Stimulated activated CD4-positive, alpha-beta T cell treated with anti-CD3 and anti-CD28 coated beads, Interleukin-2, amount 100 ng/mL, for 48 hours (primary cell): ENCODE results near the gene KIF14.
"Not testable (repeated sequence)": the region's sequence is repeated elsewhere in the genome, so short reads cannot be mapped to it uniquely, and the experiment has no call there.

ENCODE experiments used
- DNase-seq, 2 donors: peaks; one replicate each; pipeline ENCODE4 v3.0.0-alpha.2; 2020

Gene KIF14

GRCh38 chr1:200634261-200635122 lies 13.9 kb upstream of the KIF14 start:
- DNase-seq = no peak

GRCh38 chr1:200631375-200631774 lies 10.8 kb upstream of the KIF14 start:
- DNase-seq = no peak

GRCh38 chr1:200630515-200630899 lies 10.0 kb upstream of the KIF14 start:
- not testable (repeated sequence) for DNase-seq

GRCh38 chr1:200629876-200630514 lies 9.4 kb upstream of the KIF14 start:
- DNase-seq = no peak

DNA sequence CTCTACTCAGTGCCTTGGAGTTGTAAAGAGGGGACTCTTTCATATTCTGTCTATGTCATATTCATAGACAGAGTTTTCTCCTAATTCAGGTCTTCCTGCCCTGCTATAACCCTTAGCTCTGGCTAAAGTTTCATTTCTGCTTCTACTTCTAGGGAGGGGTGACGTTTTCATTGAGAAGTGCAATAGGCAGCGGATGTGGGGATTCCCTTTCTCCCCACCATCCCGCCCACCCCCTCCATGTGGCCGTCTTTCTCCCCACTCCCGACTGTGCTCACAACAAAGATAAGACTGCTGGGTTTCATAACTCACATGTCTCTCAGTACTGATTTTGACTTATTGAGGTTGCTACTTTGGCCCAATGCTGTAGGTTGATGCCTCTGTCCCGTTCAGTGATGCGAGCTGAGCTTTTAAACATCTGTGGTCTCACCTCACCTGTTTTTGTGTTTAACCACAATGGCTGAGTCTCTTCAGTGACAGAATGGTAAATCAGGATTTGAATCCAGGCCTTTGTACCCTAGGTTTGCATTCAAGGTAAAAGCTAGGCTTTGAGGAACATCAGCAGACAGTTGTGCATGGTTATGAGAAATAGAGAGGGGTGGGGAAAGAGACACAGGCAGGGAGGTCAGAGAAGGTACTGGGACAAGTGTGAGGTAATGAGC lies 7.8 kb upstream of the KIF14 start:
- DNase-seq = peak; percentile 26 to 47

GRCh38 chr1:200627575-200628222 lies 7.1 kb upstream of the KIF14 start:
- no peak for DNase-seq

DNA sequence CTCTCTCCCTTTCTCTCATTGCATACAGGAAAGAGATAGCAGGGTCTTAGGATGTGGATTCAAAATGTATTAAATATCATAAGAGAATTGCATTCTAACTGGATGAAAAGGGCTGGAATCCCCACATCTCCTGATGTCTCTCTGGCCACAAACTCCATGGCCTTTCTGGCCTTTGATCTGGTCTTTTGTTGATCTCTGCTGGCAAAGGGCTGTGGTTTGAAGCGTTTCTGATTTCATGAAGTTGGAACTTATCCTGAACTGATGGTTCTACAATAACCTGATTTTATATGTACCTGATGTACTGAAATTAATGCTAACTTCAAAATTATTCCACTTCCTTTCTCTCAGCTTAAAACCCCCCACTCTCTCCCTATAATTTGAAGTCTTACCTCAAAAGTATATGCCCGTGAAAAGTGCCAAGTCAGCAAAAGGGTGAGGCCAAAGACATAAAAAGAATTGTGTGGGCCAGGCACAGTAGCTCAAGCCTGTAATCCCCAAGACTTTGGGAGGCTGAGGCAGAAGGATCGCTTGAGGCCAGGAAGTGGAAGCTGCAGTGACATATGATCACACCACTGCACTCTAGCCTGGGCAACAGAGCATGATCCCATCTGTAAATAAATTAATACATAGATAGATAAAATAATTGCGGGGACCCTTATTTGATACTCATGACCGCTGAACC lies 6.4 kb upstream of the KIF14 start:
- DNase-seq = no peak

DNA sequence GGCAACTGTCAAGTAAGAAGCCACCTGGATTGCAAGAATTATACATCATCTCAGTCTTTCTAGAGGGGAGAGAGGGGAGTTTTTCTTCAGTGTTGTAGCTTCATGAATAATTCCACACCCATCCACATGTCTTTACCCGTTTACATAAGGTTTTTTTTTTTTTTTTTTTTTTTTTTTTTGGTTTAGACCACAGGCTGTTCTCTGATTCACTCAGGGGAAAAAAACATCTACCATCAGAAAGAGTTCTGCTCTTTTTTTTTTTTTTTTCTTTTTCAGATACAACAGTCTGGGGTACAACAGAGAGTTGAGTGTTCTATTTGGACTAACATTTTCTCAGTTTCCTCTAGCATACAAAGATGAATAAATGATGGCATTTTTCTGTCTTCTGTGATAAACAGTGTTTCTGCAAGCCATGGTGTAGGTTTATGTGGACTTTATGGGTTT lies 4.9 kb upstream of the KIF14 start:
- no peak for DNase-seq

DNA sequence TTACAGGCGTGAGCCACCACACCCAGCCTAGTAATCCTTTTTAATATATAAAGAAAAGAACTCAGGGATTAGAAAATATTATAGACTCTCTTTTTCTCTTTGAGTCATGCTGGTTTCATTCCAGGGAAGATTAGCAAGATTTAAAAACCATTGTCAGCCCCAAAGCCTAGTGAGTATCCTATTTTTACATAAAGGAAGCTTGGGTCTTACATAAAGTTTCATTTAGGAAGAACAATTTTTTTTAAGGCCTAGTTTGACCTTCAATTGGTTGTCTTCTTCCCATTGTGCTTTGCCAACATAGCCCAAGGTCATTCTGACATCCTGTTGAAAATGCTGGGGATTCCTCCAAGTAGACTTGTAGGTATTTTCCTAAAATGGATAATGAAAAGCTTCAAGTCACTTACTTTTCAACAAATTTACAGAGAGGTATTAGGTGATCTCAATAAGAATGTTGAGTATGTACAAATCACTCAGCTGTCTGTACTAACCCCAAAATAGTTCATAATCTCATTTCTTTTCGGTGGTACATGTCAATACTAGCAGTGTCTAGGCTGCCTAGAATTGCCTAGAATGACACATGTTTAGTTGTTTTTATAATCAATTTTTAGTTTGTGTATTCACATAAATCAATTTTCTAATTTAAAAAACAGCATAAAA lies 4.3 kb upstream of the KIF14 start:
- DNase-seq = no peak

DNA sequence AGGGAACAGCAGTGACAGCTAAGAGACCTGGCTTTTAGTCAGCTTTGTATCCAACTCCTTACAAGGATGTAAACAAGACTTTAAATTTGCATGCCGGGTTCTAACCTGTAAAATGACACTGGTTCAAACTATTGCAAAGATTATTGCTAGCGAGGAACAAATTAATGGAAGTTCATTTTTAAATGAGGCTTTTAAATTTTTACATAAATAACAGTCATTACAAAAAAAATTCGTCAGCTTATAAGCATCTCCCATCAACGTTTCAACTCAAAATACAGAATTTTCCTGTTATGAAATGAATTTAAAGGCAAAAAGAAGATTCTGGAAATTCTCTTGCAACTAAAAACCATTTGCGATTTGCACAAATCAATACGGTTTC lies 668 bp downstream of the KIF14 start:
- DNase-seq = no peak

- DNase-seq = no peak
Observed at GRCh38 chr1:200610846-200611245, 9.7 kb downstream of the KIF14 start.

- no peak for DNase-seq
Observed at GRCh38 chr1:200602632-200603031, 17.9 kb downstream of the KIF14 start.

- DNase-seq = no peak
Observed at GRCh38 chr1:200590001-200590400, 30.6 kb downstream of the KIF14 start.

GRCh38 chr1:200588698-200589097 lies 31.9 kb downstream of the KIF14 start:
- DNase-seq = no peak

DNA sequence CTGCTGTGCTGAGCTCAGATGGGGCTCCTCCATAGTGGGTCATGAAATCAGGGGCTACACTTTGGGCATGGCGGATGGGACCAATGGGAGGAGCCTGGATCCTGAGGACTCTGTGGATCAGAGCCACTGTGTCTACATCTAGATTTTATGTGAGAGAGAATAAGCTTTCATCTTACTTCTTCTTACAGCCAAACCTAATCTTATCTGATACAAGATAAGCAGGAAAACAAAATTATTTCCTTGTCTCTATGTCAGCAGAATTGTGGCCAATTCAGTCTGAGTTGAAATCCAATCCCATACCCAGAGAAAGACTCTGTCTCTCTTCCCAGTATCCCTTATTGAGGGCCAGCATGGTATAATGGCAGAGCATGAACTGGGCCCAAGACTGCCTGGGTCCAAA lies 56.2 kb downstream of the KIF14 start:
- DNase-seq = no peak

DNA sequence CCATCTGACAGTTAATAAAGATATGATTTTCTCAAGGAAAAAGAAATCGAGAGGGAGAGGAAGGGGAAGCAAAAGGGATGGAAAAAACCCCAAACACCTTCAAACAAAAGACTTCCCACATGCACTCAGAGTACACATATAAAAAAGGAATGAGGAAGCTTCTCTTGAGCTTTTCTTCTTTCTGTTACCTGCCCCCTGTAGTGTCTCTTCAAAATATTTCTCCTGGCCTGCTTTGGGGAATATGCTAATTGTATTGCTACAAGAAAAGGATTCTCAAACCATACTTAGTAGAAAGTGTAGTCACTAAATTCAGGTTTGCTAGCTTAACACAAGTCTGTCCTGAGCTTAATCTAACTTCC lies 58.7 kb downstream of the KIF14 start:
- no peak for DNase-seq

GRCh38 chr1:200558866-200559459 lies 61.6 kb downstream of the KIF14 start:
- no peak for DNase-seq

- no peak for DNase-seq
Observed at GRCh38 chr1:200556002-200556401, 64.5 kb downstream of the KIF14 start.

DNA sequence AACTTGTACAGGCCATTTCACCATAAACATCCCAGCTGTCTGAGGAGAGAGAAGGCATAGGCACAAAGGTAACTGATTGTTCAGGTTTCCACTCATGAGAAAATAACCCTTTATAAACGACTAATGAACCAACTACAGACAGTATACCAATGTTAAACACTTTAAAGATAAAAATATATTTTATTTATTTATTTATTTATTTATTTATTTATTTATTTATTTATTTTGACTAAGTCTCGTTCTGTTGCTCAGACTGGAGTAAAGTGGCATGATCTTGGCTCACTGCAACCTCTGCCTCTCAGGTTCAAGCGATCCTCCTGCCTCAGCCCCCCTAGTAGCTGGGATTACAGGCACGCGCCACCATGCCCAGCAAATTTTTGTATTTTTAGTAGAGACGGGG lies 67.8 kb downstream of the KIF14 start:
- DNase-seq = not testable (repeated sequence)

DNA sequence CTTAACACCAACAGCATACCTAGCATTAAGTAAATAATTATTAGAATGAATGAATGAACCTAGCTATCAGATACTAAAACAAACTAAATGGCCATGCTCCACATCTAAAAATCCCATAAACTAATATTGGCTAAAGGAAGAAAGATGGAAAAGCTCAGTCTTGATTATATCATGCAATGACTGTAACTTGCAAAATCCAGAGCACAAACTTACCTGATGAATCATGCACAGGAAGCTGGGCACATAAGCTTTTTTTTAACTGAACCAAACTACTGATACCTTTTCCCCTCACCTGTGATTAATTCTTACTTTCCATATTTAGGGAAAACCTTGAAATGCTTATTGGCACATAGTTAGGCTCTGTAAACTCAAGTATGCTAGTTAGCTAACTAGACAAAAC lies 70.2 kb downstream of the KIF14 start:
- DNase-seq = no peak

DNA sequence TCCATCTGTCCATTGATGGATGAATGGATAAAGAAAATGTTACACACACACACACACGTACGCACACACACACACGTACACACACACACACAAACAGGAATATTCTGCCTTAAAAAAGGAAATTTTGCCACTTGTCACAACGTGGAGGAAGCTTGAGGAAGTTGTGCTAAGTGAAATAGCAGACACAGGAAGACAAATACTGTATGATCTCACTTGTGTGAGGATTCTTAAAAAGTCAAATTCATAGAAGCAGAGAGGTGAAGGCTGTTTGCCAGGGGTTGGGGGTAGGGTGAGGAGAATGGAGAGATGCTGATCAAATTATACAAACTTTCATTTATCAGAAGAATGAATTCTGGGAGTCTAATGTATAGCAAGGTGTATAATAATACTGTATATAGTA lies 73.2 kb downstream of the KIF14 start:
- DNase-seq = no peak

DNA sequence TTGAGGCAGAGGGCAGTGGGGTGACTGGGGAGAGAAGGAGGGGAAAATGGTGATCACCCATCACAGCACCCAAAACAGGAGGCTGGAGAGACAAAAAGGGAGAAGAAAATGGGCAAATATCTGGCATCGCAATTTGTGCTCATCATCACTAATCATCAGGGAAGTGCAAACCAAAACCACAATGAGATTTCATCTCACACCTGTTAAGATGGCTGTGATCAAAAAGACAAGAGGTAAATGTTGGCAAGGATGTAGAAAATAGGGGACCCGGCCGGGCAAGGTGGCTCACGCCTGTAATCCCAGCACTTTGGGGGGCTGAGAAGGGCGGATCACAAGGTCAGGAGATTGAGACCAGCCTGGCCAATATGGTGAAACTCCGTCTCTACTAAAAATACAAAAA lies 74.0 kb downstream of the KIF14 start:
- no peak for DNase-seq
